Measurements from ENCODE around the gene ME3.

- TF ChIP-seq CTCF (IDR thresholded peaks at IDR 0.05; ENCODE audit: low read length) (no peak), EZH2 (optimal IDR thresholded peaks at IDR 0.05; ENCODE audit: low read depth, low read length) (no peak), EZH2phosphoT487 (IDR thresholded peaks at IDR 0.05; ENCODE audit: low read length) (no peak)
These were observed 177.1 kb downstream of the ME3 start for GRCh38 chr11:86495351-86495750.

All from MM.1S (cell line).